ENCODE results near the gene TOP3B.

DNA sequence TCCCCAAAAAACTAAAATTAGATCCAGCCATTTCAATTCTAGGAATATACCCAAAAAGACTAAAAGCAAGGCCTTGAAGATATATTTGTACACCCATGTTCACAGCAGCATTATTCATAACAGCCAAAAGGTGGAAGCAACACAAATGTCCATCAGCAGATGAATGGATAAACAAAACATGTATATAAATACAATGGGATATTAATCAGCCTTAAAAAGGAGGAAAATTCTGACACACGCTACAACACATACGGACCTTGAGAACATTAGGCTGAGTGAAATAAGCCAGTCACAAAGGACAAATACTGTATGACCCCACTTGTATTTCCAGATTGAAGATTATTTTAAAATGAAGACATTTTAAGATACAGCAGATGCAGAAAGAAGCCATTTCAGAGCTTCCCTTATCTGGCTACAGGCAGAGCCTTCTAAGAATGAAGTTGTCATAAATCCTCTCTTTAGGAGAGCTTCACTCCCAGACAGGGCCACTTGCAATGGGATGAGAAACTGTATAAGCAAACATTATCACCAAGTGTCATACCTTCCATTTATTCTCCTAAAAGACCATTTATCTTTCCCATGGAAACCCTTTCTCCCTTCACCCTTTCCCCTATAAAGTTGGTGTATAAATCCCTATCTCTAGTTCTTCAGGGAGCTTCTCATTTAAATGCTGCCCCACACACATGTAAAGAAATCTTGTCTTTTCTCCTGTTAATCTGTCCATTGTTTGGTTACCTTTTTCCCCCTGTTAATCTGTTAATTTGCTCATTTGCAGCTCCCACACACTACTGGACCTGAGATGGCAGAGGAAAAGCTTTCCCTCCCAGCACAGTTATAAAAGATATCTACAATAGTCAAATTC is 19.3 kb upstream of the TOP3B start:
- no peak for TF ChIP-seq GATA3 (IDR thresholded peaks at IDR 0.05; ENCODE audit: low read depth, low read length)
- no peak for TF ChIP-seq GATA2 (IDR thresholded peaks at IDR 0.05; ENCODE audit: low read depth, low read length)
